ENCODE results near the gene TOP3A. TPM values are rescaled to one million over a fixed set of nuclear protein-coding genes. Genes with fewer than 3 reads are reported as not detected.
A peak's percentile ranks its signal among the peaks of the same experiment; 100 is the strongest.

TOP3A gene
- total and polyA plus RNA-seq, 2 experiments from 2014 or later: 21.7 to 76.7 TPM

GRCh38 chr17:18258356-18259038 lies 56.3 kb downstream of the TOP3A start, which contains the start of gene FLII:
Gene FLII, minus strand, starts transcription at chr17:18258738. Its CDS starts 48 bp downstream, at chr17:18258690.
- H3K4me1 ChIP-seq (ENCODE audit: insufficient read depth): peaks cover 20% of the 10 kb centered on the region
- peak within 1 kb of the TSS; percentile 92 for H2AFZ ChIP-seq
- Mint-ChIP-seq H3K27me3 (ENCODE audit: insufficient read depth, low read depth, poor library complexity) (peaks cover 4% of the 10 kb centered on the region), H3K27ac (peak within 1 kb of the TSS; percentile 98), H3K36me3 (ENCODE audit: low read depth) (peaks cover 30% of the 10 kb centered on the region), H3K4me1 (peaks cover 29% of the 10 kb centered on the region), H3K4me3 (peak within 1 kb of the TSS; percentile 95), H3K9me3 (no peaks in the 10 kb centered on the region)
- H3F3A ChIP-seq (replicated peaks; ENCODE audit: low read depth): peaks cover 18% of the 10 kb centered on the region
- no peaks in the 10 kb centered on the region; the same call in none of the 2 replicates for H4K20me1 ChIP-seq (replicated peaks; ENCODE audit: insufficient read depth)
- H3K4me3 ChIP-seq: peak within 1 kb of the TSS; percentile 88
- H3K79me2 ChIP-seq (replicated peaks; ENCODE audit: insufficient read depth): peaks cover 34% of the 10 kb centered on the region
- H3K4me2 ChIP-seq: peak within 1 kb of the TSS; percentile 99
- no peaks in the 10 kb centered on the region for H3K27me3 ChIP-seq (ENCODE audit: insufficient read depth)
- ATAC-seq (peak; percentile 23), DNase-seq (ENCODE audit: low spot score) (peak; percentile 73)
- TF ChIP-seq STAT1 (IDR thresholded peaks at IDR 0.05; ENCODE audit: unreplicated experiment) (no peak), REST (IDR thresholded peaks at IDR 0.05; ENCODE audit: unreplicated experiment) (no peak), ZNF462 (CRISPR knock-in tag; IDR thresholded peaks at IDR 0.05) (no peak), EZH2phosphoT487 (IDR thresholded peaks at IDR 0.05; ENCODE audit: unreplicated experiment) (no peak), NANOG (IDR thresholded peaks at IDR 0.05; ENCODE audit: borderline replicate concordance) (no peak), POLR2AphosphoS5 (IDR thresholded peaks at IDR 0.05; ENCODE audit: low read depth) (peak; percentile 46), JUNB (IDR thresholded peaks at IDR 0.05; ENCODE audit: unreplicated experiment) (no peak), CREB1 (CRISPR knock-in tag; IDR thresholded peaks at IDR 0.05; ENCODE audit: low read depth) (no peak)
- peaks cover 9% of the 10 kb centered on the region; the same call in 1 of the 2 replicates for H3K36me3 ChIP-seq (ENCODE audit: insufficient read depth)
- H3K9me2 ChIP-seq (ENCODE audit: insufficient read depth): no peaks in the 10 kb centered on the region
- H3K27ac ChIP-seq (ENCODE audit: low read depth): peak within 1 kb of the TSS; percentile 94

All from GM23338 (cell line).